Peyer's patch (tissue), 4 donors: Measurements from ENCODE around the gene DBX2.

Experiments
- CTCF ChIP-seq, 6 experiments: fragments of 450-650 bp in 4 of 6; fragments of 200-600 bp in 2 of 6; sonication (generic) in 1 of 6; IDR thresholded peaks; one replicate each; pipeline ENCODE4 v1.5.1; 2017 to 2019; ENCODE audit warnings: antibody characterized with exemption in 6 of 6, mild to moderate bottlenecking in 3 of 6, moderate library complexity in 1 of 6
- POLR2A ChIP-seq, 2 donors: fragments of 450-650 bp; IDR thresholded peaks; one replicate each; pipeline ENCODE4 v1.5.1; 2017; ENCODE audit warnings: antibody characterized with exemption in 2 of 2, mild to moderate bottlenecking in 2 of 2, moderate library complexity in 2 of 2

GRCh38 chr12:44993161-44993560 is 57.7 kb downstream of the DBX2 start:
- TF ChIP-seq CTCF (IDR thresholded peaks at IDR 0.05) (no peak), POLR2A (IDR thresholded peaks at IDR 0.05) (no peak)
